ENCODE results near the gene ZNF786.

ZNF786 gene, protein sequence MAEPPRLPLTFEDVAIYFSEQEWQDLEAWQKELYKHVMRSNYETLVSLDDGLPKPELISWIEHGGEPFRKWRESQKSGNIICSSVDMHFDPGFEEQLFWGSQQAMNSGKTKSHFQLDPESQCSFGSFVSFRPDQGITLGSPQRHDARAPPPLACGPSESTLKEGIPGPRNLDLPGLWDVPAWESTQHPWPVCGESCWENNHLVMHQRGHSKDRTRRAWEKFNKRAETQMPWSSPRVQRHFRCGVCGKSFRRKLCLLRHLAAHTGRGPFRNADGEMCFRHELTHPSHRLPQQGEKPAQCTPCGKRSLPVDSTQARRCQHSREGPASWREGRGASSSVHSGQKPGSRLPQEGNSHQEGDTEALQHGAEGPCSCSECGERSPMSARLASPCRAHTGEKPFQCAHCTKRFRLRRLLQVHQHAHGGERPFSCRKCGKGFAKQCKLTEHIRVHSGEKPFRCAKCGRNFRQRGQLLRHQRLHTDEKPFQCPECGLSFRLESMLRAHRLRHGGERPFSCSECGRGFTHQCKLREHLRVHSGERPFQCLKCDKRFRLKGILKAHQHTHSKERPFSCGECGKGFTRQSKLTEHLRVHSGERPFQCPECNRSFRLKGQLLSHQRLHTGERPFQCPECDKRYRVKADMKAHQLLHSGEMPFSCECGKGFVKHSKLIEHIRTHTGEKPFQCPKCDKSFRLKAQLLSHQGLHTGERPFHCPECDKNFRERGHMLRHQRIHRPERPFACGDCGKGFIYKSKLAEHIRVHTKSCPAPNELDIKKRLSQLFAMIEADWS

DNA sequence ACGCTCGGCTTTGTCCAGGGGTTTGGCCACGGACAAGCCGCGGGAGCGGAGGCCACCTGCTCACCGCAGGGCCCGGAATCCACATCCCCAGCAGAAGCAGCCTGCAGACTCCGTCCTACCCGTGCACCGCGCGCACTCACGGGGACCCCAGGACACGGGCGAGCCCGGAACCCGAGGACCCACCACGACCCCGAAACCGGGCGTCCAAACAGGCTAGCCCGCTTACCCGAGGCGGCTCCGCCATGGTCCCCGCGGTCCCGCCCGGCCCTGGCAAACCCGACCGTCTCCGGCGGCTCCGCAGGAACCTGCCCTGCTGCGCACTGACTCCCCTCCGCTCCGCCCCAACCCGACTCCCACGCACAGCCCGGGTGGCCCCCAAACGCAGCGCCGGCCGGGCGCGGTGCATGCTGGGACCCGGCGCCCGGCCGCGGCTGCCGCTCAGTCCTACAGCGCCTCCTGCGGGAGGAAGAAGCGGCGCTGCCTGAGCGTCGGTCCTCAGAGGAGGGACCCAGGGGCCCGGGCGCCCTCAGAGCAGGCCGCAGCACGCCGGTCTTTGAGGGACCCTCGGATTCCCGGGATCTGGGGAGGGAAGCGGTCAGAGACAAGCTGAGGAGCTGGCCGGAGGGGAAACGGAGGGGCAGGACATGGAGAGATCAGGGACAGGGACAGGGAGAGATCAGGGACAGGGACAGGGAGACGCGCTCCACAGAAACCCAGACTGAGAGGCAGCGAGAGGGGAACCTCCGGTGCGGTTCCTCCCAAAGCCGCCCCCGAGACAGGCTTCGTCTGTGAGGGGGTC lies at the start of gene ZNF786:
ZNF786 (minus strand) TSS at position 322 of the 799 bp plus-strand sequence; CDS start at position 244, 78 bp downstream.
- TF ChIP-seq CTCF (IDR thresholded peaks at IDR 0.05) = peak; percentile 89

GRCh38 chr7:149136118-149136517 lies 45.6 kb upstream of the ZNF786 start:
- TF ChIP-seq CTCF (IDR thresholded peaks at IDR 0.05) = no peak

GRCh38 chr7:149133028-149133710 lies 42.7 kb upstream of the ZNF786 start:
- no peak for TF ChIP-seq CTCF (IDR thresholded peaks at IDR 0.05)

DNA sequence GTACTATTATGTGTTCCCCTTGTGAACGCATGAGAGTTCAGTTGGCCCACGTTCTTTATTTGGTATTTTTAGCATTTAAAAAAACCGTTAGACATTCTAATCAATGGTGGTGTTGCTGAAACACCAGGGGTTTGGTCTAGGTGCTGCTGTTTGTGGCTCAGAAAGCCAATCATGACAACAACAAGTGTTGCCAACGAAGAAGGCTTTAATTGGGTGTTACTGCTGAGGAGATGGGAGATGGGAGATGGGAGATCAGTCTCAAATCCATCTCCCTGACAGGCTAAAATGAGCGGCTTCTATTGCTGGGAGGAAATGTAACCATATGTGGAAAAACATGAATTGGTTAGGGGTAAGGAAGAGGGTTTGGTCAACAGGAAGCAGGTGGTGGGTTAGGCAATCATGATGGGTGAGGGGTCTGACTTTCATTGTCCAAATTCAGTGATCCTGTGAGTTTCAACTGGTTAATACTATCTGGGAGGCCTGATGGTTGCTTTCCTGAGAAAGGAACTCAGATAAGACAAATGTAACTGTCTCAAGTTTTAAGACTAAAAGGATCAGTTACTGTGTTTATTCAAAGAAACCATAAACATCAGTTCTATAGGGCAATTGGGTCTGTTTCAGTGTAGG lies 40.2 kb upstream of the ZNF786 start:
- TF ChIP-seq CTCF (IDR thresholded peaks at IDR 0.05) = no peak

GRCh38 chr7:149126662-149127266 lies 36.2 kb upstream of the ZNF786 start:
- TF ChIP-seq CTCF (IDR thresholded peaks at IDR 0.05) = no peak

GRCh38 chr7:149125863-149126661 lies 35.5 kb upstream of the ZNF786 start, which contains the start of gene ZNF425:
ZNF425 (minus strand) TSS chr7:149126324; CDS start chr7:149126213, 111 bp downstream.
- peak; percentile 96 for TF ChIP-seq CTCF (IDR thresholded peaks at IDR 0.05)

All from LNCAP (cell line).